ENCODE measurements around the gene PDE3A. TPM values are rescaled to one million over a fixed set of nuclear protein-coding genes. Genes with fewer than 3 reads are reported as not detected.

PDE3A gene
- total and polyA plus RNA-seq, 3 donors from 2014 or later: 1.6 to 4.8 (median 2.7) TPM

- Histone ChIP-seq H3K4me3 (no peak overlapping the region), H3K27ac (no peak overlapping the region), H3K36me3 (ENCODE audit: low read depth, missing control alignments) (no peaks in the 10 kb centered on the region), H3K4me1 (no peaks in the 10 kb centered on the region), H3K27me3 (no peaks in the 10 kb centered on the region), H3K9me3 (no peaks in the 10 kb centered on the region)
- intact Hi-C loops (cut with DNase I; ENCODE audit: low total_unique reads): no loop called here
- no peak for DNase-seq
- 81 to 89% methylated on average over 2 of the region's 2 CpGs for WGBS, 2 donors
- TF ChIP-seq POLR2A (IDR thresholded peaks at IDR 0.05): no peak
- no peak for TF ChIP-seq CTCF (IDR thresholded peaks at IDR 0.05)
Observed at GRCh38 chr12:20716037-20716436, 347.7 kb downstream of the PDE3A start.

GRCh38 chr12:20716985-20717384, 348.6 kb downstream of the PDE3A start:
- no peaks in the 10 kb centered on the region for H3K27me3 ChIP-seq
- H3K4me3 ChIP-seq: no peak overlapping the region
- H3K27ac ChIP-seq: no peak overlapping the region
- H3K9me3 ChIP-seq: no peaks in the 10 kb centered on the region
- no peaks in the 10 kb centered on the region for H3K4me1 ChIP-seq
- H3K36me3 ChIP-seq (ENCODE audit: low read depth, missing control alignments): no peaks in the 10 kb centered on the region
- DNase-seq: no peak
- WGBS, 2 donors: 62 to 83% methylated on average over 1 of the region's 1 CpG
- intact Hi-C loops (cut with DNase I; ENCODE audit: low total_unique reads): no loop called here
- no peak for TF ChIP-seq POLR2A (IDR thresholded peaks at IDR 0.05)

- H3K4me1 ChIP-seq: no peaks in the 10 kb centered on the region
- intact Hi-C loops (cut with DNase I; ENCODE audit: low total_unique reads): no loop called here
- WGBS, 2 donors: 87 to 92% methylated on average over 4 of the region's 4 CpGs
- no peak for DNase-seq
- no peaks in the 10 kb centered on the region for H3K36me3 ChIP-seq (ENCODE audit: low read depth, missing control alignments)
- no peak overlapping the region for H3K4me3 ChIP-seq
- TF ChIP-seq POLR2A (IDR thresholded peaks at IDR 0.05): no peak
- no peaks in the 10 kb centered on the region for H3K27me3 ChIP-seq
- no peaks in the 10 kb centered on the region for H3K9me3 ChIP-seq
- H3K27ac ChIP-seq: no peak overlapping the region
Observed at GRCh38 chr12:20718294-20718693, 350.0 kb downstream of the PDE3A start.

- H3K27me3 ChIP-seq: no peaks in the 10 kb centered on the region
- H3K4me3 ChIP-seq: no peak overlapping the region
- intact Hi-C loops (cut with DNase I; ENCODE audit: low total_unique reads): no loop called here
- H3K4me1 ChIP-seq: no peaks in the 10 kb centered on the region
- no peaks in the 10 kb centered on the region for H3K36me3 ChIP-seq (ENCODE audit: low read depth, missing control alignments)
- WGBS, 2 donors: 68 to 70% methylated on average over 1 of the region's 1 CpG
- H3K9me3 ChIP-seq: no peaks in the 10 kb centered on the region
- no peak overlapping the region for H3K27ac ChIP-seq
- no peak for DNase-seq
- no peak for TF ChIP-seq CTCF (IDR thresholded peaks at IDR 0.05)
- TF ChIP-seq POLR2A (IDR thresholded peaks at IDR 0.05): no peak
Observed at GRCh38 chr12:20722142-20722541, 353.8 kb downstream of the PDE3A start.

- Histone ChIP-seq H3K9me3 (no peaks in the 10 kb centered on the region), H3K4me1 (no peaks in the 10 kb centered on the region), H3K27ac (no peak overlapping the region), H3K4me3 (no peak overlapping the region), H3K36me3 (ENCODE audit: low read depth, missing control alignments) (no peaks in the 10 kb centered on the region), H3K27me3 (no peaks in the 10 kb centered on the region)
- no peak for DNase-seq
- TF ChIP-seq POLR2A (IDR thresholded peaks at IDR 0.05) (no peak), CTCF (IDR thresholded peaks at IDR 0.05) (no peak)
- intact Hi-C loops (cut with DNase I; ENCODE audit: low total_unique reads): no loop called here
- WGBS, 2 donors: 68 to 72% methylated on average over 1 of the region's 1 CpG
Observed at GRCh38 chr12:20731274-20731673, 362.9 kb downstream of the PDE3A start.
